Activated T-cell treated with anti-CD3 and anti-CD28 coated beads for 1 hour (primary cell): ENCODE results near the gene FURIN.
"Not testable (repeated sequence)": the region's sequence is repeated elsewhere in the genome, so short reads cannot be mapped to it uniquely, and the experiment has no call there.

ENCODE experiments used
- DNase-seq: peaks from one replicate; pipeline ENCODE4 v3.0.0-alpha.2; 2020; ENCODE audit warnings: low read depth

Gene FURIN

DNA sequence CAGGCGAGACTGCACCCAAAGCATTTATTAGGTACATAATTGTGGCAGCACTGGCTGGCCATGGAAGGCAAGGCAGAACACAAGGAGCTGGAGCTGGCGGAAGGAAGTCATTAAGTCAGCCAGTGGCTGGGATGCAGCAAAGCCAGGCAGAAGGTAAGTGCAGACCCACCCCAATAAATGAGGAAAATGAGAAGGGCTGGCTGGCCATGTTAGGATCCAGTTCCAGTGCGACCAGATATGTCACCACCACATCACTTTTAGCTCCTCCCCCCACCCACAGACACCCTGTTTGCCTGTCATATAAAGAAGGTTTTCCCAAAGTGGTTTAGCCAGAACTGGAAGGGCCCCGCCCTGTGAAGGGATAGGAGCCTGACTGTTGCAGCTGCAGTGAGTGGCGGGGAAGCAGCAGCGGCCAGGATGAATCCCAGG is at the start of gene FURIN:
Gene FURIN, plus strand, starts transcription at position 328 of the 429 bp plus-strand sequence. CDS start 7,153 bp downstream, outside the sequence.
- DNase-seq = no peak

DNA sequence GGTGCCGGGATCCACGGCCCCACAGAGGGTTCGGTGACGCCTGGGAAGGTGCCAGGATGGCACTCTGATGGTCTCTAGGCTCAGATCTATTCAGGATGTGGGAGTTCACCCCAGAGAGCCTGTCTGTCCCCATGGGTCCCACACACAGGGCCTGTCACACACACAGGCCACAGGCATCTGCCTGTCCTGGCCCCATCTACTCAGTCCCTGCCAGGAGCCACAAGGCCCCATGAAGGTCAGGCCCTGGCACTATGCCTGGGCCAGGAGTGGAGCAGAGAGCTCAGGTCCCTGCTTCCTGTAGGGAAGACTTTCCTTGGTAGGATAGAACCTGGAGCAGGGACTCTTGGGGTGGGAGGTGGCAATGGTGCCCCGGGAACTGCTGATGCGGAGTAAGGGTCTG is 49.0 kb upstream of the FURIN start:
- DNase-seq = no peak

DNA sequence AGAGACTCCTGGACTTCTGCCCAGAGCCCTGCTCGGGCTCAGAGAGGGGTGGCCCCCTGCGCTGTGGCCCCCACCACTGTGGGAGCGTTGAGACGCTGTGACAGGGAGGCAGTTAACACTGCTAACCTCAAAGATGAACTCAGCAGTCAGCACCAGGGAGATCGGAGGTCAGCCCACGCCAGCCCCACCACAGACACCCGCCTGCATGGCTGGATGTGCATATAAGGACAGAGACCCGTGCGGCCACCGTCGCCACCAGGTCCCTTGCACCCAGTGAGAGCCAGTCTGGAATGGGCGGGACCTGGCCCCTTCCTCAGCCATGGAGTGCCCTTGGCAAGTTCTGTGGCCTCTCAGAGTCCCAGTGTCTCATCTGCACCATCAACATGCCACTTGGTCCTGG is 48.5 kb upstream of the FURIN start:
- DNase-seq = no peak

- DNase-seq = no peak
Measured at GRCh38 chr15:90820481-90820880, 47.9 kb upstream of the FURIN start.

GRCh38 chr15:90822204-90822955 is 46.0 kb upstream of the FURIN start:
- DNase-seq = no peak

DNA sequence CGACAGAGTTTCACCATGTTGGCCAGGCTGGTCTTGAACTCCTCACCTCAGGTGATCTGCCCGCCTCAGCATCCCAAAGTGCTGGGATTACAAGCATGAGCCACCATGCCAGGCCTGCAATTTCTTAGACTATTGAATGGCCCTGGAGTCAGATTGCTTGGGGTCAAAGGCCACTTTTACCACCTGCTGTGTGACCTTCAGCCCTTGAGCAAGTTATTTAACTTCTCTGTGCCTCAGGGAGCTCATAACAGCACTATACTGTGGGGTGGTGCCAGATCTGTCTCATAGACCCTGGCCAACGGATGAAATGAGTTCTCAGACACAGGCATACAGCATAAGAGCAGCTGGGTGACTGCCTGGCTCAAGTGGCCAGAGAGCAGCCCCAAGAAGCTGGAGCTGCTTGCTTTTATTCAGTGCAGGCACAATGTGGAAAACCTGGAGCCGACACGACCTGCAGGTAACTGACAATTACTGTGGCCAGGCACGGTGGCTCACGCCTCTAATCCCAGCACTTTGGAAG is 44.9 kb upstream of the FURIN start:
- no peak for DNase-seq

- not testable (repeated sequence) for DNase-seq
Measured at GRCh38 chr15:90825115-90825899, 43.1 kb upstream of the FURIN start.

- DNase-seq = not testable (repeated sequence)
Measured at GRCh38 chr15:90826206-90826885, 42.0 kb upstream of the FURIN start.

- DNase-seq = no peak
Measured at GRCh38 chr15:90826886-90827435, 41.4 kb upstream of the FURIN start.

DNA sequence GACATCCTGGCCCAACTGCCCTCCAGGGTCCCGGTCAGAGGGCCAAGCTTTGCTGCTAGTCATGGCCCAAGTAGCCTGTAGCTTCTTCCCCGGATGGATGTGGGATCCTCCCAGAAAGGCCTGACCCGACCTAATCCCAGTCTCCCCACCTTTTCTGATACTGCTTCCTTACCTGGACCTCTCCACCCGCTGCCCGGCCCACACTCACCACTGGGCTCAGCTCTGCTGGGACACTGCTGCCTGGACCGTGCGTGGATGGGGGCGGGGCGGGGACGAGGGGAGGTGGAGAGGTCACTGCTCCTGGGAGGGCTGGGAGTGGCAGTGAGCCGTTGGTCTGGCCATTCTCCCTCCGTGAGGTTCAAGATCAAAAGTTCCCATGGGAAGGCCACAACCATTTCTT is 40.3 kb upstream of the FURIN start:
- no peak for DNase-seq

DNA sequence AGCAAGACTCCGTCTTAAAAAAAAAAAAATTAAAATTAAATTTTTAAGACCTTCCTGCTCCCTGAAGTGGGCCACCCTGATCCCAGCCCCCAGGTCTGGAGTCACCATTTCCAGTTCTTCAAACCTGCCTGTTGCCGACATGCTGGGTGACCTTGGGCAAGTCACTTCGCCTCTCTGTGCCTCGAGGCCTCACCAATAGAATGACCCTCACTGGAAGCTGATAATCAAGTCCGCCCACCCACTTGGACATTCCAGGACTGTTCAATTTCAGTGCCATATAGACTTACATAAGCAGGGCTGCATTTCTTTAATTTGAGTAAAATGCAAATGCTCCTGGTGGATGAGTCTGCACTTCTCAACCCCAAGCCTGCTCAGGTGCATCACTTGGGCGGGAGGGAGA is 39.3 kb upstream of the FURIN start:
- DNase-seq = no peak

DNA sequence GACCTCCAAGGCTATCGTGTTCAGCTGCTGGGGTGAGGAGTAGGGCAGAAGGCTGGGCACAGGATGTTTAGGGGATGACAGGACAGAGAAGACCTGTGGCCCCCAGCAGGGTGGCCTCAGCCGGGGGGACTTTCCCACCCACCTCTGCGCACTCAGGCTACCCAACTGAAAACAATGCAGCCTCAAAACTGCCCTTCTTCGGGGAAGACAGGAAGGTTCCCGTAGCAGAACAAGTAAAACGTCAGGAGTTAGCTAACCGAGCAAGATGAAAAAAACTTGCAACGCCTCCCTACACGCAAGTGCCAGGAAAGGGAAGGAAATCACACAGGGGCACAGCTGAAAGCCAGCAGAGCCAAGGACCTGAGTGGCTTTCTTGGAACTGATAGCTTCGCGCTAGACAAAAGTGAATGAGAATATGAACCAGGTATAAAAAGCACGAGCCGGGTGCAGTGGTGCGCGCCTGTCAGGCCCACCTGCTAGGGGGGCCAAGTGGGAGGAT is 38.4 kb upstream of the FURIN start:
- DNase-seq = no peak

DNA sequence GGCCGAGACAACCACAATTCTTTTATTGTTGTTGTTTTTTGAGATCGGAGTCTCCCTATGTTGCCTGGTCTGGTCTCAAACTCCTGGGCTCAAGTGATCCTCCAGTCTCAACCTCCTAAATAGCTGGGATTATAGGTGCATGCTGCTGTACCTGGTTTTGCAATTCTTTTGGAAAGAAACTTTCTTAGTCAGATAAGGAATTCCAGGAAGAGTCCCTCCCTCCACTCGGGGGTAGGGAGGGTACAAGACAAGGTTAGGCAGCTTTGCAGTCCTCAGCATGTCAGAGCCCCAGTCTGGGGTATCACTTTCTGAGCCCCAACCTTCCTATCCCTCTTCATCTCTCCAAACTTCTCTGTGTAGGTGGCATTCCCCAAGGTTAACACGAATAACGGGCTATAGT is 33.8 kb upstream of the FURIN start:
- no peak for DNase-seq

DNA sequence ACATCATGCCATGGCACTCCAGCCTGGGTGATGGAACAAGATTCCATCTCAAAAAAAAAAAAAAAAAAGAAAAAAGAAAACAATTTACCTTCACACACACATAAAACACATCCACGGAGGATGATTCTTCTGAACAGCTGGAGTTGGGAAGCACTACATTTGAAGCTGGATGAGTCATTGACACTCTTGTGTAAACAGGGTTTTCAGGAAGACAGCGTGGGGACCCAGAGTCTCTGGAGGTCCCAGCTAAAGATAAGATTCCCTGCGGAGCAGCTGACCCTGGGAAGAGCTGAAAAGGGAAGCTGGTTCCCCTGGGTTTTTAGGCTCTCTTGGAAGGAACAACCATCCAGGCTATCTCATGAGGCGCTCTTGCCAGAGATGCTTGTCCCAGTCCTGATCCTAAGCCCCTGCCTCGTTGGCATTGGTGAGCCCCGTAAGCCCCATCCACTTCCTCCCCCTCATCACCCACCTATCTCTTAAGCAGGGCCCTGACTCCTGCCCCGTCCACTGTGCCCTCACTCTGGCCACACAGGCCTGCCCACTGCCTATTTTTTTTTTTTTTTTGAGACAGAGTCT is 32.0 kb upstream of the FURIN start:
- no peak for DNase-seq

- DNase-seq = no peak
Measured at GRCh38 chr15:90837094-90837493, 31.3 kb upstream of the FURIN start.

DNA sequence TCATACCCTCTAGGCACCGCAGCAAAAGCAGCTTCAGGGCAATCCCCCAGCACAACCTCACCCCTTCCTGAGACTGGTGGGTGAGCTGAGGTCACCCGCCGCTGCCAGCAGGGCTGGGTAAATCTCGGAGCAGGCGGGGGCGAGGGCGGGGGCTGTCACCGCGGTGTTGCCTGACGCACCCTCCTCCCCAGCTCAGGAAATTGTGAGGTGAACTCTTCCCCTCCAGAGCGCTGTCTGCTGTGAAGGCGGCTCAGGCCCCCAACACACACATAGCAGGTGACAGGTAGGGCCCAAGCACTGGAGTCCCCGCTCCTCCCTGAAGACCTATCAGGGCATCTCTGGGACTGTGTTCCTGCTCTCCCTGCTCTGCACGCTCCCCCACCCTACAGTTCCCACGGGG is 30.2 kb upstream of the FURIN start:
- DNase-seq = peak; percentile 76

- DNase-seq = no peak
Measured at GRCh38 chr15:90838544-90838943, 29.8 kb upstream of the FURIN start.

- DNase-seq = no peak
Measured at GRCh38 chr15:90839187-90840071, 29.0 kb upstream of the FURIN start.

GRCh38 chr15:90840157-90840855 is 28.1 kb upstream of the FURIN start:
- DNase-seq = no peak

- DNase-seq = no peak
Measured at GRCh38 chr15:90840954-90841353, 27.4 kb upstream of the FURIN start.
